ENCODE data around the gene ALDH1A3. TPM values are rescaled to one million over a fixed set of nuclear protein-coding genes. Genes with fewer than 3 reads are reported as not detected.

ALDH1A3 gene
- total and polyA plus RNA-seq, 8 donors, result 0.31 to 17.5 (median 0.54) TPM

GRCh38 chr15:100891307-100892012, 11.8 kb downstream of the ALDH1A3 start:
- Histone ChIP-seq H3K27me3 (peaks cover 0 to 82% of the 10 kb centered on the region in 2 donors), H3K4me3 (no peak overlapping the region), H3K4me1 (peaks cover 0 to 5% of the 10 kb centered on the region in 2 donors), H3K27ac (no peak overlapping the region), H3K9me3 (no peaks in the 10 kb centered on the region), H3K36me3 (no peaks in the 10 kb centered on the region)
- intact Hi-C loops (cut with DNase I), result no loop called here
- no peak for TF ChIP-seq CTCF (IDR thresholded peaks at IDR 0.05)
- ATAC-seq (no peak), DNase-seq (no peak)

GRCh38 chr15:100892013-100892355, 12.4 kb downstream of the ALDH1A3 start:
- Histone ChIP-seq H3K4me3 (no peak overlapping the region), H3K27ac (no peak overlapping the region), H3K4me1 (peaks cover 0 to 5% of the 10 kb centered on the region in 2 donors), H3K27me3 (peaks cover 0 to 80% of the 10 kb centered on the region in 2 donors), H3K36me3 (no peaks in the 10 kb centered on the region), H3K9me3 (no peaks in the 10 kb centered on the region)
- TF ChIP-seq CTCF (IDR thresholded peaks at IDR 0.05), result no peak
- no peak for ATAC-seq
- no peak for DNase-seq
- intact Hi-C loops (cut with DNase I), result no loop called here

- Histone ChIP-seq H3K27ac (no peak overlapping the region), H3K4me1 (peaks cover 0 to 5% of the 10 kb centered on the region in 2 donors), H3K36me3 (no peaks in the 10 kb centered on the region), H3K9me3 (no peaks in the 10 kb centered on the region), H3K27me3 (peaks cover 0 to 81% of the 10 kb centered on the region in 2 donors), H3K4me3 (no peak overlapping the region)
- no peak for ATAC-seq
- no peak for DNase-seq
- intact Hi-C loops (cut with DNase I), result no loop called here
- no peak for TF ChIP-seq CTCF (IDR thresholded peaks at IDR 0.05)
These were observed 13.8 kb downstream of the ALDH1A3 start for GRCh38 chr15:100893261-100893963.

- H3K27ac ChIP-seq, result no peak overlapping the region
- H3K4me1 ChIP-seq, result peaks cover 0 to 5% of the 10 kb centered on the region in 2 donors
- H3K9me3 ChIP-seq, result no peaks in the 10 kb centered on the region
- H3K27me3 ChIP-seq, result peaks cover 0 to 77% of the 10 kb centered on the region in 2 donors
- intact Hi-C loops (cut with DNase I), result no loop called here
- no peaks in the 10 kb centered on the region for H3K36me3 ChIP-seq
- H3K4me3 ChIP-seq, result no peak overlapping the region
- no peak for TF ChIP-seq CTCF (IDR thresholded peaks at IDR 0.05)
- DNase-seq, result no peak
- ATAC-seq, result no peak
These were observed 14.3 kb downstream of the ALDH1A3 start for GRCh38 chr15:100893964-100894295.

- intact Hi-C loops (cut with DNase I), result no loop called here
- Histone ChIP-seq H3K4me1 (no peaks in the 10 kb centered on the region), H3K27ac (no peak overlapping the region), H3K4me3 (no peak overlapping the region), H3K9me3 (no peaks in the 10 kb centered on the region), H3K36me3 (no peaks in the 10 kb centered on the region), H3K27me3 (peaks cover 0 to 67% of the 10 kb centered on the region in 2 donors)
- ATAC-seq (no peak), DNase-seq (no peak)
- no peak for TF ChIP-seq CTCF (IDR thresholded peaks at IDR 0.05)
These were observed 16.1 kb downstream of the ALDH1A3 start for GRCh38 chr15:100895721-100896120.

Data from left lung (tissue), 10 donors.